NCI-H2107 (cell line): Measurements from ENCODE around the gene OR10T2.
"Not testable (repeated sequence)": the region's sequence is repeated elsewhere in the genome, so short reads cannot be mapped to it uniquely, and the experiment has no call there.

ENCODE experiments used
- DNase-seq: peaks from one replicate; lab custom pipeline; 2025; lab: John Stamatoyannopoulos, UW

Gene OR10T2

DNA sequence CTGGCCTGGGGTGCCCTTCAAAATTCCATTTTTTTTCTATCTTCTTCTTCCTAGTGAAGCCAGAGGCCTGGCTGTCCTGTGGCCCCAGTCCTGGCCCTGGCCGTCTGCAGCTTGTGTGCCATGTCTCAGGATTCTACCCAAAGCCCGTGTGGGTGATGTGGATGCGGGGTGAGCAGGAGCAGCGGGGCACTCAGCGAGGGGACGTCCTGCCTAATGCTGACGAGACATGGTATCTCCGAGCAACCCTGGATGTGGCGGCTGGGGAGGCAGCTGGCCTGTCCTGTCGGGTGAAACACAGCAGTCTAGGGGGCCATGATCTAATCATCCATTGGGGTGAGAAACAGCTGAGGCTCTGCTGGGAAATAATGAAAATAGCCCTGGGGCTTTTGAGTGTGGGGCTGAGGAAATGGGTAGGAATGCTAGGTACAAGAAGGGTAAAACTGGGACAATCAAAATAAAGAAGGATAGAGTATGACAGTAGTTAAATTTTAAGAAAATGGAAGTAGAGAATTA lies 43.4 kb downstream of the OR10T2 start:
- no peak for DNase-seq

DNA sequence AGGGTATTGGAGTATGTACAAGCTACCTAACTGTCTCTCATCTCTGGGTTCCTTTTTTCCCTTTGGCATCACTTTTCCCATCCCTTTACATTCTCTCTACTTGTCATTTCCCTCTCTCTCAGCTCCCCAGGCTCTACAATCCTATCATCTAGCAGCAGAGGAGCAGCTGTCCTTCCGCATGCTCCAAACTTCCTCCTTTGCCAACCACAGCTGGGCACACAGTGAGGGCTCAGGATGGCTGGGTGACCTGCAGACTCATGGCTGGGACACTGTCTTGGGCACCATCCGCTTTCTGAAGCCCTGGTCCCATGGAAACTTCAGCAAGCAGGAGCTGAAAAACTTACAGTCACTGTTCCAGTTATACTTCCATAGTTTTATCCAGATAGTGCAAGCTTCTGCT lies 45.0 kb downstream of the OR10T2 start:
- no peak for DNase-seq

DNA sequence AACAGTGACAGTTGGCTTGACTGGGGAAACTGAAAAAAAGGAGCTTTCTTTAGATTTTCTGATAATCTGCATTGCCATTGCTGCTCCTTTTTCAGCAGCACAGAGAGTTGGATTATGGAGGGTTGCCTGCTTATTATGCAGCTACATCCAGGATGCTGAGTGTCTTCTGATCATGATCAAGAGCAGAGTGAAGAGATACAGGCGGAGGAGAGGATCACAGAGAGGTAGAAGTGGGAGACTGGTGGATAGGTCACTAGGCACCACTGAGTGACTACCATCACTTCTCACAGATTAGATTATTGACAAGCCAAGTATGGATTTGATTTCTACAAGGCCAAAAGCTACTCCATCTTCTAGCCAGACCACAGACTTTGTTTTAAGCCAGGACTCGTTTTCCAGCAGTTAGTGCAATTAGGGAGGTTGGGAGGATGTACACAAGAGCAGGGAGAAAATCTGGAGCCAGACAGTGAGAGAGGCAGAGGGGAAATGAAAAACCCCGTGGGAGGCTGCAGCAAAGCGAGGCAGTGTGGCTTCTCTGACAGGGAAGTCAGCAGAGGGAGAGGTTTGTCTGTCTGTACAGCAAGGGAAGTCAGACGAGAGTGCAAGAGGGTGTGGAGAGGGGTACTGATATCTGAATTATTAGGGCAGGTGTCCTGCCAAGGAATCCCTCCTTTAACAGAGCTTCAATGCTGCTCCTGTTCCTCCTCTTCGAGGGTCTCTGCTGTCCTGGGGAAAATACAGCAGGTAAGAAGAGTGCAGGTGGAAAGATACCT lies 45.8 kb downstream of the OR10T2 start, which contains the start of gene CD1E:
Gene CD1E (plus strand): TSS at position 592 of the 773 bp plus-strand sequence. CDS start 95 bp downstream, at position 687.
- no peak for DNase-seq

DNA sequence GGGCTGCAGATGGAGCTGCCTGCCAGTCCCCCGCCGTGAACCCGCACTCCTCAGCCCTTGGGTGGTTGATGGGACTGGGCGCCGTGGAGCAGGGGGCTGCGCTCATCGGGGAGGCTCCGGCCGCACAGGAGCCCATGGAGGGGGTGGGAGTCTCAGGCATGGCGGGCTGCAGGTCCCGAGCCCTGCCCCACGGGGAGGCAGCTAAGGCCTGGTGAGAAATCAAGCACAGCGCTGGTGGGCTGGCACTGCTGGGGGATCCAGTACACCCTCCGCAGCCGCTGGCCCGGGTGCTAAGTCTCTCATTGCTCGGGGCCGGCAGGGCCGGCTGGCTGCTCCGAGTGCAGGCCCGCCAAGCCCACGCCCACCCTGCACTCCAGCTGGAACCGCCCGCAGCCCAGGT lies 50.3 kb downstream of the OR10T2 start:
- DNase-seq = not testable (repeated sequence)
